NCI-H1417 treated with DMSO at 0.1 percent for 48 hours (cell line): ENCODE results near the gene MORC1.
A peak's percentile ranks its signal among the peaks of the same experiment; 100 is the strongest.

Experiments
- DNase-seq: peaks from one replicate; lab custom pipeline; 2025; lab: John Stamatoyannopoulos, UW

Gene MORC1

DNA sequence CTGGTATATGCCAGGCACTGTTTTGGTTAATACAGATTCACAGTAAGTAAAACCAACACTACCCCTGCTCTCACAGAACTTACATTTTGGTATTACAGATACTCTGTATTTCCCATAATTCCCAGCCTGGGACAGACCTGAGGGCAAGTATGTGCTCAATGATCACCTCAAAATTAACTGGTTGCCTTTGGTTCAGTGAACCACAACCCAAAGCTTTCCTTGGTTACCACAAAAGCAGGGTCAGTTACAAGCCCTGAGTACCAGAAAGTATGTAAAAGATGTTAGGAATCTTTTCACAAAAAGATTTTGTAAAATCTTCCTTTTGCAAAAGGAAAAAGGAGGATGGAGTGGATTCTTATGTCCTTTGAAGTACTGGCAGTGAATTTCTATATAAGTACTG lies 92.0 kb downstream of the MORC1 start:
- no peak for DNase-seq

GRCh38 chr3:109023656-109024254 lies 94.2 kb downstream of the MORC1 start:
- peak; percentile 23 for DNase-seq

DNA sequence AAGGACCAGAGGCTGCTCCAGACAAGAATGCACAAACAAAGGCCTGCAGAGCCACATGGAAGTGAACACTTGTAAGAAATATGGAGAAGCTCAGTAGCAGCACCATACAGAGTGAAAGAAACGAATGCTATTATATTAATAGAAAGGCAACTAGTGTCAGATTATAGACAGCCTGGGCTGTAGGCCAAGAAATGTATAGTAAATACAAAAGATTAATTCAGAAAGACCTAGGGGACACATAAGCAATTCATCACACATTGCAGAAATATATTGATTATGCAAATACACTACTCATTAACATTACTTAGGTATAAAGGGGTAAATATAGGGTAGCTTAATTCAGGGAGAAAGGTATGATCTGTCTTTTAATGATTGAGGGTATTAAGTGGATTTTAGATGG lies 94.8 kb downstream of the MORC1 start:
- no peak for DNase-seq

- no peak for DNase-seq
Measured at GRCh38 chr3:109021556-109021955, 96.4 kb downstream of the MORC1 start.

DNA sequence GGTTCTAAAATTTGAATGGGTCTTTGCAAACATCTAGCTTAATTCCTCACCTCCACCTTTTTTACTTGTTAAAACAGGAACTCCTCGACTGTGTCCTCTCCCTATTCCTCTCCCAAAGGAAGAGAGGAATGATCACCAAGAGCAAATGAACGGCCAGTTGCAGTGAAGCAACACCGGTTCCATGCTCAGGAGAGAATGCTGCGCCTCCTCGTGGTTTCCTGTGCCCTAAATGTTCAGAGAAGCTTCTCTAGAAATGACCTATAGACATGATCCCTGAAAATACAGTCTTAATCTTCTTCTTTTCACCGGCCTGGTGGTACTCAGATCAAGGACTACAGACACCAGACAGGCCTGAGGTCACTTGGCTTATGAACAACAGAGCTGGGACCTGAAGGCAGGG lies 99.1 kb downstream of the MORC1 start:
- DNase-seq = no peak

- DNase-seq = no peak
Measured at GRCh38 chr3:109005443-109005842, 112.5 kb downstream of the MORC1 start.

GRCh38 chr3:108998436-108998835 lies 119.5 kb downstream of the MORC1 start:
- DNase-seq = peak; percentile 34

- DNase-seq = no peak
Measured at GRCh38 chr3:108985844-108986243, 132.1 kb downstream of the MORC1 start.

GRCh38 chr3:108983051-108983450 lies 134.9 kb downstream of the MORC1 start:
- DNase-seq = no peak

DNA sequence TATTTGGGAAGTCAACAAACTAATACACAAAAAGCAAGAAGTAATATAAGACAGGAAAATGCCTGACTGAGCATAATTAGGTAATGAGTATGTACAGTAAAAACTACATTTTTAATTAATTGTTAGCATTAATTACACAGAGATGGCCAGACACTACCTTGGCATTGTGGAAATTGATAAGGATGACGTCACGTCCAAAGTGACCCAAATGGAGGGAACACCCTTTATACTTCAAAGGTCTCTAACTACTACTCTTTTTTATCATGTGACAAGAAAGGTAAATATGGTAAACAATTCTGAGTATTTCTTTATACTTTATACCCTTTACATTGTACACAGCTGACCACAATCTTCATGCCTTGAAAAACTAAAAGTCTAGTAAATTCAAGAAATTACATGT lies 141.9 kb downstream of the MORC1 start:
- DNase-seq = no peak

GRCh38 chr3:108973019-108973418 lies 144.9 kb downstream of the MORC1 start:
- no peak for DNase-seq

DNA sequence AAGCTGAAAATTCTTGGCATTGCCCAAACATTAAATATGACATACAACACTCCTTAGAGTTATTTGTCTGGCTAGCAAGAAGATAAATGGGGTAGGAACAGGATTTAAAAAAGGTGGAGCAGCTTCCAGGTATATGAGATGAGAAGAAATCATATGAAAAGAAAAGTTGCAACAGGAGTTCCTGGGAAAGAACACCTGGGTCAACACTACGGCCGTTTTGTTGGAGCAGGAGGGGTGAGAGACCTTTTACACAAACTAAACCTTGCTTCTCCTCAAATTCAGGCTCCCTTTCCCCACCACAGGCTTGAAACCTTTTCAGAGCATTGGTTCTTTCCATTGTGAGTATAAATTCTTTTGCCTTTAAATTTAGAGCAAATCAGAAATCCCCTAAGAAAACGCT lies 145.5 kb downstream of the MORC1 start:
- DNase-seq = no peak

DNA sequence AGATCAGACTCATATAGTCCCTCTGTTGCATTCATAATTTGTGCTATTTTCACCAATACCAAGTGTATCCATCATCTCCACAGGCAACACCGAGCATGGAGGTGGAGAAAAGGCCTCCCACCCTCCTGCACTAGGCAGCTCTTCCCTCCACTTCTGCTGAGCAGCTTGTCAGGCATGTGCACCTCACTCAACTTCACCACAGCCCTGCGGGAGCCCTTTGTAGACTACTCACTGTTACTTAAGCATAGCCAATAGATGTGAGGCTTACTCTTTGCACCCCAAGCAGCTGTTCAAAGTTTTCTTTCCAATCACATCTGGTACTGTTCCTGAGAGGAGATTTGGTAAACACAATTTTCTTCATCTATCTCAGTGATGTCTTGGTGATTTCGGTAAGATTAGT lies 147.4 kb downstream of the MORC1 start:
- no peak for DNase-seq

DNA sequence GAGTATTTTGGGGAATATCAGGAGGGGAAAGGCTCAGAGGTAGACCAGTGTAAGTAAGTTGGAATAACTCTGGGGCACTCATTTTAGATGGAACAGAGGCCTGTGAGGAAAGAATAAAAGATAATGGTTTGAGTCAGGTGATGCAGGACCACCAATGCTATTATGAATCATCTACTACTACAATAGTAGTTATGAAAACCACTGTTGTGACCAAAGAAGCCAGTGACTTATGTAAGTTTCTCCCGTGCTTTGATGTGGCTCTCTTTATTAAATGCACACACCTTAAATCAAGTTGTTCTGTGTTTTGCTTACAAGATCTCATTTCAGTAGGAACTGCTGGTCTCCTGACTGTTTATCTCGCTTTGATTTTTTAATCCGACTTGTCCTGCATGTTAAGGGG lies 151.2 kb downstream of the MORC1 start:
- DNase-seq = no peak

DNA sequence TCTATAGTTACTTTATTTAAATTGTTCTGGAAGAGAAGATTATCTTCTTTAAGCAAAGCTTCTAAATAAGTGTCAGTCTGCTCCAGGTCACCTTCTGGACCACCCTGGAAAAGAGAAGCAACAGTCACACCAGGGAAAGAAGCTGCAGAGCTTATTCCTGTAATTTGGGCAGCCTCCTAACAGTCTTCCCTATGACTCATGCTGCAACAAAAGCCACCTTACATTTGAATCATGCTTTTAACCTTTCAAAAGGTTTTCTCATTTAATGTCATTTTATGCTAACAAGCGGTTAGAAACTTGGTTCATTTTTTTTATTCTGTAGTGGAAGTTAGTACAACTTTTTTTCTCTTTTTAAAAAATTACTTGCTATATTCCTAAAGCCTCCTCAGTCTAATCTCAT lies 158.9 kb downstream of the MORC1 start:
- no peak for DNase-seq

GRCh38 chr3:108953700-108954099 lies 164.2 kb downstream of the MORC1 start, which contains the start of gene GUCA1C:
TSS of gene GUCA1C (minus strand) at chr3:108953879. CDS start at chr3:108953762, 117 bp downstream.
- DNase-seq = no peak

DNA sequence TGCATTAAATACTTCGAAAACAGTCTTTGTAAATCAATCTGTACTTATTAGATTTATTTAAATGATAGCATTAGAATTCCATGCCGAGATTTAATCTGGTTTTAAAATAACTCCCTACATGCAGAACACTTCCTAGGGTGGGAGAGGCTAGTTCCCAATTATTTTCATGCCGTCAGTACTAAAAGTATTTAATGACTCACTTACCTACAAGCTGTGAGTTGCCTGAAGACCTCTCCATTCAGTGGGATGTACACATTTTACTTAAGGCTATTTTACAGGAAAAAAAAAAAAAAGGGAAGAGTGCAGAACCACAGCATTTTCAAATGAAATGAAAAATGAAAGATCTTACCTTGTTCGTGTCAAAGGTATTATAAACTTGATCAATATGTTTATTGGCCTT lies 164.7 kb downstream of the MORC1 start:
- DNase-seq = no peak

DNA sequence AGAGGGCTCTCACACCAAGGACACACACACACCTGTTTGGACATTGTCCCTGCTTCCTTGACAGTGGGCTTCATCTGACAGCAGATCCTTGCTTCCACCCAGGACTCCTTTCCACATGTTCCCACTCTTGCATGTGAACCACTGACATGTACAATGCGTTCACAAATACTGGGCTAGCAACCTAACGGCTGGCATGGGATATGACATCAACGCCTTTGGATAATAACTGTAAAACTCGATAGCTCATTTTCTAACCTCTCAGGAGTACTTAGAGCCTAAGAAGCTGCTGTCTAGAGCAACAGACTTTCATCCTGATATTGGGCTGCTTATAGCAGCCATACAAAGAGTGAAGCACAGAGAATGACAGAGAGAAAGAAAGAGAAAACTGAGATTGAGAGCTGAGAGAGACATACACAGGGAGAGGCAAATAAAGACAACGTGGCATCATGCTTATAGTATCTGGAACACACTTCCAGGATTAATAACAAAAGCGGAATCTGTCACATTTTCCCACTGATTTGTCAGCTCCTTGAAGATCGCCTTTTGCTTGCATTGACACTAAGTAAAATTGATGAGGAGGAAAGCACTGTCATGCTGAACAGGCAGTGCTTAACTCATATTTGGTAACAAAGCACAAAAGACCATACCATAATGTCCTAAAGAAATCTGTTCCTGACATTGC lies 166.0 kb downstream of the MORC1 start:
- no peak for DNase-seq

DNA sequence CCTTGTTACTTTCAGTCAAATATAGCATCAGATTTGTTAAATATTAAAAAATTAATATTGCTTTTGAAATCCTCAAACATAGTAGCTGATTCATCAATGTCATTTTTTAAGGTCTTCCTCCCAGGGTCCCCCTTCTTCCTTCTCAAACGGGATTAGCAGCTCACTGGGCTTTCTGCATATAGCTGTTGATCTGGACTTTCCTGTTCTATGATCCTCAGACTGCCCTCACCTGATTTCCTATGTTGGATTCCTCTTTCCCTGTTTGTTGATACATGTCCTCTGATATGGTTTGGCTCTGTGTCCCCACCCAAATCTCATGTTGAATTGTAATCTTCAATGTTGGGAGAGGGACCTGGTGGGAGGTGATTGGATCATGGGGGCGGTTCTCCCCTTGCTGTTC lies 170.1 kb downstream of the MORC1 start:
- no peak for DNase-seq

DNA sequence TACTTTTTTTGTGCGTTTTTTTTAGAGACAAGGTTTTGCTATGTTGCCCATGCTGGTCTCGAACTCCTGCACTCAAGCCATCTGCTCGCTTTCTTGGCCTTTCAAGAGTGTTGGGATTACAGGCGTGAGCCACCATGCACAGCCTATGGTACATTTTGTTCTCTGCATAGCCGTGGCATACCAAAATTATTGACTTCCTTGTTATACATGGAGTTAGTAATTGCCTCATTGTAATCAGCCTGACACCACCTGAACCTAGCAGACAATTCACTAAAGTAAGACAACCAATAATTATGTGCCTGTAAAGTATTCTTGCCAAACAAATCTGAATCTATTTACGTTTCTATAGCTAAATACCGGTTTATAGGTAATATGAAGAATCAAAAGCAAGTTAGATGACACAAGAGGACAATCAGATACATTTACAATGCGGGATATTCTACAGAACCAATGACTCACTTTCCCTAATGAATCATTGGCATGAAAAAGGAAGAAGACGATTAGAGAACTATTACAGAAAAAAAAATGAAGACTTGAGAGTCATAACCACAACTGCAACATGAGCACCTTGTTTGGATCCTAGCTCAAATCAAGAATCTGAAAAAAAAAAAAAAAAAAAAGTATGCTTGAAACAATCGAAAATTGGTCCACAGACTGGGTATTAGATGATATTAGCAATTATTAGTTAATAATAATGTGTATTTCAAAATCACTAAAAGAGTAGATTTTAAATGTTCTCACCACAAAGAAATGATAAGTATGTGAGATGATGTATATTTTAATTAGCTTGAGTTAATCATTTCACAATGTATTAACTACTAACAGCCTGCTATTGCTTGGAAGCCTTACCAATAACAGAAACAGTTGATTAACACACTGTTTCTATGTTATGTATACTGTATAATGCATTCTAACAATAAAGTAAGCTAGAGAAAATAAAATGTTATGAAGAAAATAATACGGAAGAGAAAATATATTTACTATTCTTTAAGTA lies 171.3 kb downstream of the MORC1 start:
- DNase-seq = peak; percentile 48

DNA sequence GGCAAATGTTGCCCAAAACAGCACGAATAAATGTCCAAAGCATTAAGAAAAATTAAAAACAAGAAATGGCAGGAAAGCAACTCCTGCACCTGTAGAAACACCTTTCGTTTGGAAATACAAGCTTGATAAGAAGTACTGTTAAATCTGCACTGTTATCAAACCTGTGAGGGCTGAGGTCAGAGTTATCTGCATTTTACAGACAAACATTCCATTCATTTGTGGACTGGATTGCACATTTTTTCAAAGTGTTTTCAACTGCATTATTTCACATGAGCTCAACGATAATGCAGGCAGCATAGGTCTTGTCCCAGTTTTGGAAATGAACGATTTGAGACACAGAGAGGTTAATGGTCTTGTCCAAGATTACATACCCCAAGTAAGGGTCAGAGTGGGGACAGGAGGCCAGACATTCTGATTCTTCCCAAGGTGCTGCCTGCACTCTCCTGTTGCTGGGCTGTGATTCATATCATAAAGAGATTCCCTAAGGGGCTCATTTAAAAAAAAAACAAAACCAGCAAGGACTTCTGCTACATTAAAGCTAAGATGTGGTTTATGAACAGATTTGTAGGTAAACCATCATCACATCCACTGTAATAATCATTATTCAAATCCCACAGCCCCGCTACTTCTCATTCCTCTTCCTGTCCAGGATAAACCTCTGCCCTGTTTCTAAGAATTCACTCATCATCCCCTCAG lies 177.2 kb downstream of the MORC1 start:
- no peak for DNase-seq

- DNase-seq = no peak
Measured at GRCh38 chr3:108940166-108940565, 177.8 kb downstream of the MORC1 start.
